Panc1 (cell line): ENCODE measurements around the gene ZC3H13. TPM values are rescaled to one million over a fixed set of nuclear protein-coding genes. Genes with fewer than 3 reads are reported as not detected.

Source experiments
- ATAC-seq: fragments of 200-7000 bp; cut with Tn5 transposase; 2 replicates; pipeline ENCODE4 v1.9.1; 2020; ENCODE audit warnings: mild to moderate bottlenecking, moderate library complexity
- BruUV-seq: library from RNA; stranded (reverse); fragments of 400-500 nt; replicated peaks from 2 replicates; lab custom pipeline; 2021; lab: Mats Ljungman, UMichigan
- CTCF ChIA-PET: fragments of 300-600 bp; sonication (Branson Sonifier 250); formaldehyde crosslinking; loops from one replicate; lab custom pipeline; 2022; ENCODE audit warnings: antibody characterized with exemption; lab: Charles Lee
- POLR2A ChIA-PET: fragments of 300-600 bp; sonication (Branson Sonifier 250); formaldehyde crosslinking; loops from one replicate; lab custom pipeline; 2022; ENCODE audit warnings: antibody characterized with exemption; lab: Charles Lee
- DNase-seq: peaks from one replicate; pipeline ENCODE4 v3.0.0-alpha.2; 2010; ENCODE audit warnings: low read depth, low spot score
- H3K27ac ChIP-seq: 2 replicates; pipeline ENCODE4 v1.5.1; 2011; ENCODE audit warnings: mild to moderate bottlenecking, low read length, inconsistent platforms
- H3K27me3 ChIP-seq: fragments of 200-500 bp; sonication (Bioruptor generic); 2 replicates; pipeline ENCODE4 v1.6.0; 2014; ENCODE audit warnings: low read length, inconsistent platforms; ENCODE audit not compliant: control insufficient read depth, insufficient read depth
- H3K36me3 ChIP-seq: fragments of 200-500 bp; sonication (Bioruptor generic); 2 replicates; pipeline ENCODE4 v1.5.1; 2014; ENCODE audit warnings: inconsistent platforms, mild to moderate bottlenecking, low read length, moderate library complexity; ENCODE audit not compliant: control insufficient read depth, insufficient read depth
- H3K4me1 ChIP-seq: 2 replicates; pipeline ENCODE4 v1.5.1; 2011; ENCODE audit warnings: inconsistent platforms, mild to moderate bottlenecking, low read length, moderate library complexity; ENCODE audit not compliant: control insufficient read depth, insufficient read depth
- H3K4me3 ChIP-seq, 2 experiments: 2 replicates each; pipeline ENCODE4 v1.5.1; 2011 to 2012; ENCODE audit warnings: low read depth in 2 of 2, low read length in 2 of 2, mild to moderate bottlenecking in 2 of 2, inconsistent platforms in 1 of 2, moderate library complexity in 1 of 2
- H3K9me3 ChIP-seq: fragments of 200-500 bp; sonication (Bioruptor generic); 2 replicates; pipeline ENCODE4 v1.5.1; 2014; ENCODE audit warnings: low read depth, mild to moderate bottlenecking, inconsistent platforms, low read length, moderate library complexity; ENCODE audit not compliant: control insufficient read depth, insufficient read depth
- POLR2AphosphoS5 ChIP-seq: IDR thresholded peaks from 2 replicates; pipeline ENCODE4 v1.6.1; 2012; ENCODE audit warnings: mild to moderate bottlenecking, low read depth, low read length, moderate library complexity
- SIN3A ChIP-seq: IDR thresholded peaks from 2 replicates; pipeline ENCODE4 v1.6.1; 2012; ENCODE audit warnings: low read depth, mild to moderate bottlenecking, low read length, moderate library complexity, borderline replicate concordance; ENCODE audit not compliant: insufficient read depth
- TCF7L2 ChIP-seq: IDR thresholded peaks from 2 replicates; pipeline ENCODE4 v1.6.1; 2011; ENCODE audit warnings: mild to moderate bottlenecking, low read depth, low read length, inconsistent platforms
- in situ Hi-C: cut with HindIII; loops from 2 replicates; pipeline ENCODE4 v1.10.0; 2016; ENCODE audit warnings: low sequenced_read_pairs, low pct_unique_long_range_greater_than_20kb
- intact Hi-C: fragments of 100-400 bp; cut with micrococcal nuclease; formaldehyde crosslinking; loops from one replicate; pipeline ENCODE4 v1.10.0; 2022; ENCODE audit not compliant: unreplicated experiment
- total RNA-seq: library from RNA; stranded (reverse); gene quantifications from one replicate; pipeline ENCODE4 v1.2.1, GENCODE V29; 2021; ENCODE audit not compliant: unreplicated experiment
- TF ChIP-seq, protein P1 (sequence below), 2 experiments: IDR thresholded peaks; 2 replicates each; pipeline ENCODE4 v1.6.1; 2011 to 2012; ENCODE audit warnings: low read depth in 2 of 2, control low read depth in 1 of 2, low read length in 1 of 2, mild to moderate bottlenecking in 1 of 2, moderate library complexity in 1 of 2; ENCODE audit not compliant: insufficient read depth in 1 of 2
- TF ChIP-seq, protein P2 (sequence below): fragments of 450-650 bp; IDR thresholded peaks from 2 replicates; pipeline ENCODE4 v1.5.1; 2017; ENCODE audit warnings: mild to moderate bottlenecking

The ZC3H13 gene
- total RNA-seq, 1 experiment from 2014 or later, result 25.3 TPM

DNA sequence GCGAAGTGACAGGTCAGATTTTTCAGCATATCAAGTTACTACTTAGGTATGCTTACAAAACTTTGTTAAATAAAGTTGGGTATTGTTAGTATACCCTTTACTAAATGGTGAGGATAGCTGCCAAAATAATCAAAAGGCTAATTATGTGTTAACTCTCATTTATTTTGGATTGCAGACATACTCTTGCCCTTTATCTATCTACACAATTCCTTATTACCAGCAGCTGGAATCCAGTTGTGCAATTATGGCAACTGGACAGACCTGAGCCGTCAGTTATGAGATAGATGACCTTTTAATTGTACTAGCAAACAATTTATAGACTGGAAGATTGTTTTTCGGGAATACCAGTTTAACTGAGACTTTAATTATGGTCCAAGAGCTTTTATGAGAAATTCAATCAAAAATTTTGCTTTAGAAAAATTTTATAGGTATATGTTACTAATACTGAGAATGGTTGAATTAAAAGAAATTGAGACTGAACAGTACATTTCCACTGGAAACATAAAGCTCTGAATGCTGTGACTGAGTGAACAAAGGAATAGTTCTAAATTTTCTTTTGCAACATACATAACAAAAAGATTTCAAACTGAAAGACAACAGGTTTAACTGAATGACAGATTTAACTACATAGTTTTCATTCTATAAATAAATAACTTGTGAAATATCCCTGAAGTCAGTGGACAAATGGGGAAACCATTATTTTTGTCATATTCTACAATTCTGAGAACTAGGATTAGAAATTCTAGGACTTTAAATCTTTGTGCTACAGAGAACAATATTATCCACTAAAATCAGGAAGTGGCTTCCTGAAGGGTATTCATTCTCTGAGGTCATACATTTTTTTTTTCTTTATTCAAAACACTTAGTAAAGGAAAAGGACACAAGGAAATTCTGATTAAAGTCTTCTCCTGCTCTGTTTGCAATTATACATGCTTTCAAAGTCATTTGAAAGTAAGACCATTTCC, 97.4 kb downstream of the ZC3H13 start:
- intact Hi-C loops, result no loop called here
- no peaks in the 10 kb centered on the region for H3K4me1 ChIP-seq
- H3K36me3 ChIP-seq, result peaks cover 6% of the 10 kb centered on the region; the same call in 1 of the 2 replicates
- POLR2A ChIA-PET, result no interaction called here
- H3K9me3 ChIP-seq, result no peaks in the 10 kb centered on the region
- H3K4me3 ChIP-seq, result no peak overlapping the region
- CTCF ChIA-PET, result no interaction called here
- no TSS peak for BruUV-seq
- H3K27me3 ChIP-seq, result no peaks in the 10 kb centered on the region
- in situ Hi-C loops, result no loop called here
- TF ChIP-seq, protein P1, sequence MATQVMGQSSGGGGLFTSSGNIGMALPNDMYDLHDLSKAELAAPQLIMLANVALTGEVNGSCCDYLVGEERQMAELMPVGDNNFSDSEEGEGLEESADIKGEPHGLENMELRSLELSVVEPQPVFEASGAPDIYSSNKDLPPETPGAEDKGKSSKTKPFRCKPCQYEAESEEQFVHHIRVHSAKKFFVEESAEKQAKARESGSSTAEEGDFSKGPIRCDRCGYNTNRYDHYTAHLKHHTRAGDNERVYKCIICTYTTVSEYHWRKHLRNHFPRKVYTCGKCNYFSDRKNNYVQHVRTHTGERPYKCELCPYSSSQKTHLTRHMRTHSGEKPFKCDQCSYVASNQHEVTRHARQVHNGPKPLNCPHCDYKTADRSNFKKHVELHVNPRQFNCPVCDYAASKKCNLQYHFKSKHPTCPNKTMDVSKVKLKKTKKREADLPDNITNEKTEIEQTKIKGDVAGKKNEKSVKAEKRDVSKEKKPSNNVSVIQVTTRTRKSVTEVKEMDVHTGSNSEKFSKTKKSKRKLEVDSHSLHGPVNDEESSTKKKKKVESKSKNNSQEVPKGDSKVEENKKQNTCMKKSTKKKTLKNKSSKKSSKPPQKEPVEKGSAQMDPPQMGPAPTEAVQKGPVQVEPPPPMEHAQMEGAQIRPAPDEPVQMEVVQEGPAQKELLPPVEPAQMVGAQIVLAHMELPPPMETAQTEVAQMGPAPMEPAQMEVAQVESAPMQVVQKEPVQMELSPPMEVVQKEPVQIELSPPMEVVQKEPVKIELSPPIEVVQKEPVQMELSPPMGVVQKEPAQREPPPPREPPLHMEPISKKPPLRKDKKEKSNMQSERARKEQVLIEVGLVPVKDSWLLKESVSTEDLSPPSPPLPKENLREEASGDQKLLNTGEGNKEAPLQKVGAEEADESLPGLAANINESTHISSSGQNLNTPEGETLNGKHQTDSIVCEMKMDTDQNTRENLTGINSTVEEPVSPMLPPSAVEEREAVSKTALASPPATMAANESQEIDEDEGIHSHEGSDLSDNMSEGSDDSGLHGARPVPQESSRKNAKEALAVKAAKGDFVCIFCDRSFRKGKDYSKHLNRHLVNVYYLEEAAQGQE (IDR thresholded peaks at IDR 0.05; ENCODE audit: insufficient read depth in 1 of 2, low read depth in 2 of 2, low read length in 1 of 2), result no peak
- TF ChIP-seq, protein P2, sequence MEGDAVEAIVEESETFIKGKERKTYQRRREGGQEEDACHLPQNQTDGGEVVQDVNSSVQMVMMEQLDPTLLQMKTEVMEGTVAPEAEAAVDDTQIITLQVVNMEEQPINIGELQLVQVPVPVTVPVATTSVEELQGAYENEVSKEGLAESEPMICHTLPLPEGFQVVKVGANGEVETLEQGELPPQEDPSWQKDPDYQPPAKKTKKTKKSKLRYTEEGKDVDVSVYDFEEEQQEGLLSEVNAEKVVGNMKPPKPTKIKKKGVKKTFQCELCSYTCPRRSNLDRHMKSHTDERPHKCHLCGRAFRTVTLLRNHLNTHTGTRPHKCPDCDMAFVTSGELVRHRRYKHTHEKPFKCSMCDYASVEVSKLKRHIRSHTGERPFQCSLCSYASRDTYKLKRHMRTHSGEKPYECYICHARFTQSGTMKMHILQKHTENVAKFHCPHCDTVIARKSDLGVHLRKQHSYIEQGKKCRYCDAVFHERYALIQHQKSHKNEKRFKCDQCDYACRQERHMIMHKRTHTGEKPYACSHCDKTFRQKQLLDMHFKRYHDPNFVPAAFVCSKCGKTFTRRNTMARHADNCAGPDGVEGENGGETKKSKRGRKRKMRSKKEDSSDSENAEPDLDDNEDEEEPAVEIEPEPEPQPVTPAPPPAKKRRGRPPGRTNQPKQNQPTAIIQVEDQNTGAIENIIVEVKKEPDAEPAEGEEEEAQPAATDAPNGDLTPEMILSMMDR, result no peak
- TF ChIP-seq SIN3A (no peak), POLR2AphosphoS5 (no peak), TCF7L2 (no peak)
- no peak overlapping the region for H3K27ac ChIP-seq
- no peak for DNase-seq
- no peak for ATAC-seq

DNA sequence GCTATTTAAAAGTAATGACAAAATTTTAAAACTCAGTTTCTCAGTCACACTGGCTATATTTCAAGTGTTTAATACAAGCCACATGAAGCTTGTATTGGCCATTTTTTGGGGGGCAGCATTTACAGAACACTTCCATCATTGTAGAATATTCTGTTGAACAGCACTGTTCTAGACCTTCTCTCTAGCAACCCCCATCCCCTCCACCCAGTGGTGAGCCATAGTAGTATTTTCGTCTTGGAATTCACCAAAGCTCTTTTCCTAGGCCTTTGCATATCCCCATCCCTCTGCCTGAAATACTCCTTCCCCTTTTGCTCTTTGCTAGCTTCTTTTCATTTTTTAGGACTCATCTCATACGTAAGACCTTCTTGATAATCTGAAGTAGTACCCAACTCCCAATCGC, 99.5 kb downstream of the ZC3H13 start:
- in situ Hi-C loops (no loop called here), intact Hi-C loops (no loop called here)
- Histone ChIP-seq H3K27me3 (no peaks in the 10 kb centered on the region), H3K36me3 (no peaks in the 10 kb centered on the region; the same call in 1 of the 2 replicates), H3K4me1 (no peaks in the 10 kb centered on the region), H3K9me3 (no peaks in the 10 kb centered on the region), H3K27ac (no peak overlapping the region), H3K4me3 (no peak overlapping the region)
- POLR2A ChIA-PET, result no interaction called here
- BruUV-seq, result no TSS peak
- TF ChIP-seq POLR2AphosphoS5 (no peak), TCF7L2 (no peak), SIN3A (no peak)
- TF ChIP-seq, protein P1 (IDR thresholded peaks at IDR 0.05; ENCODE audit: insufficient read depth in 1 of 2, low read depth in 2 of 2, low read length in 1 of 2), result no peak
- TF ChIP-seq, protein P2, result no peak
- DNase-seq (no peak), ATAC-seq (no peak)
- CTCF ChIA-PET, result no interaction called here
